Activated gamma-delta T cell treated with anti-CD3 and anti-CD28 coated beads, Interleukin-2, amount 50 U/mL, for 16 hours (primary cell): ENCODE results near the gene BRIP1.

ENCODE experiments used
- DNase-seq: peaks from one replicate; pipeline ENCODE4 v3.0.0-alpha.2; 2020; ENCODE audit warnings: low read depth

Gene BRIP1

DNA sequence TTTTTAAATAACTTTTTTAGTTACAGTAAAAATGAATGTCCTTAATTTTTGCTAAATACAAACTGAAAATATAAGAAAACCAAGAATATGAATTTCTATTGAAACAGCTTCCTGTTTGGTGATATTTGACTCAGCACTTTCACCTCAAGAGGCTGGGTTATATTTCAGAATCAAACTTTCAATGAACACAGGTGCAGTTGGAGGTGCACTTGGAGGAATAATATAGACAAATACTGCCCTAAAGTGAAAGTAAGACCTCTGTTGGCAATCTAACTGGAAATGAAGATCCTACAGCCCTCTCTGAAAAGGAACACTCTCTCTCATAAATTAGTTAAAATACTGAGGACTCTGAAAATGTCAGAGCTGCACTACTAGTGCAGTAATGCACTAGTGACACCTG, 106.2 kb downstream of the BRIP1 start:
- DNase-seq, result no peak

DNA sequence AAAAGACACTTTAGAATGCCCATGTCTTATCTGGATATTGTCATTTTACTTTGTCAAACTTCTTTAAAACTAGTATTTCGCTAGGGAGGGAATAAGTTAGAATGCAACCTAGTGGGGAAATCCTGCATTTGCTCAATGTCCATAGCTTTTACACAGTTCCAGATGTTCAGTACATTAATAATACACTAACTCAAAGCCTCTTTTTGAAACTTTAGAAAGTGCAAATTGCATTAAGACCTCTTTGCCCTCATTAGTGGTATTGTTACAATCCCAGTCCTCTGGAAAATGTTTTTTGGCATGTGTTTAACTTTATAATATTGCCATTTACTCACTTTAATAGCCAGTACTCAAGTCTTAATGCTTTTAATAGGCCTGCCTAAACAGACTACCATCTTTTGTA, 106.8 kb downstream of the BRIP1 start:
- DNase-seq, result no peak

DNA sequence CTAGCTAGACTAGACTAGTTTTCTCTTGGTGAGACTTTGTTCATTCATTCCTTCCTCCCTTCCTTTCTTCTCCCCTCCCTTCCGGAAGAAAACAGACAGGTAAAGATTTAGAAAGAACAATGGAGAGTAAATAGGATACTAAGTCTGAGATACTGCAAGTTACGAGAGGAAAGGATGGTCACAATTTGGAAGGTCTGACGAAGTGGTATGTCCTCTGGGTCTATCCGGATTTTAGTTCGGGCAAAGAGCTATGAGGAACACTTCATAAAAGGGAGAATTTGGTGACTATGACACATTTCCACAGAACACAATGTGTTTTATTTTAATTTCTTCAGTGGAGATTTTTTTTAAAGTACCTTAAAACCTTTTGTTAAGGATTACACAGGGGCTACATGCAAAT, 107.7 kb downstream of the BRIP1 start:
- DNase-seq, result no peak

DNA sequence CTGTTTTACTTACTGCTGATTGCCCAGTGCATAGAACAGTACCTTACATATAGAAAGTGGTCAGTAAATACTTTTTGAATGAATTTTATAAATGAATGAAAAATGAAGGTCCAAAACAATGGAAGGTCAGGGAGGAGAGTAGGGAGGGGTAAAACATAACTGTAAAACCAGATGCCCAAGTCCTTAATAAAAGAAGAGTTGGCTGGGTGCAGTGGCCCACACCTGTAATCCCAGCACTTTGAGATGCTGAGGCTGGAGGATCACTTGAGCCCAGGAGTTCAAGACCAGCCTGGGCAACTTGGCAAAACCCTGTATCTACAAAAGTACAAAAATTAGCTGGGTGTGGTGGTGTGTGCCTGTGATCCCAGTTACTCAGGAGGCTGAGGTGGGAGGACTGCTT, 108.2 kb downstream of the BRIP1 start:
- no peak for DNase-seq

DNA sequence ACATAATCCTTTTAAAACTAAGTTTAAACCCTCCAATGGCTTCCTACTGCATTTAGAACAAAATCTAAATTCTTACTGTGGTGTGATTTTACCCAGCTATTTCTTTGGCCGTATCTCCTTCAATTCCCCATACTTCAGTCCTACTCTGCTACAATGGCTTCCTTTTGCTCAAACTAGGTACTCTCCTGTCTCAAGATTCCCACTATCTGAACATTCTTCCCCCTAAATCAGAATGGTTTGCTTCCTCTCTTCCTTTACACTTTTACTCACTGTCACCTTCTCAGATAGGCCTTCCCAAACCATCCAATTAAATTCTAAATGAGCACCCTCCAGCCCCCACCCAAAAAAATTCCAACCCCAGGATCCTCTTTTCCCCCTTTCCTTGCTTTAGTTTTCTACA, 109.2 kb downstream of the BRIP1 start:
- no peak for DNase-seq

DNA sequence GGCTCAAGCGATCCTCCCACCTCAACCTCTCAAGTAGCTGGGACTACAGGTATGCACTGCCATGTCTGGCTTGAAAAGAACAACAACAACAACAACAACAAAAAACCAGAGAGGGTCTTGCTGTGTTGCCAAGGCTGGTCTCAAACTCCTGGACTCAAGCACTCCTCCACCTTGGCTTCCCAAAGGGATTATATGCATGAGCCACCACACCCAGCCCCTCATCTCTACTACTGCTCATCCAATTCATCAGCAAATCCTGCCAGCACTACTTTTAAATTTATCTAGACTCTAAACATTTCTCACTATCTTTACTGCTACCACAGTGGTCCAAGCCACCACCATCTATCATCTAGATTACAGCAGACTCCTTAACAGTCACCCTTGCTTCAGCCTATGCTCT, 109.6 kb downstream of the BRIP1 start:
- no peak for DNase-seq

DNA sequence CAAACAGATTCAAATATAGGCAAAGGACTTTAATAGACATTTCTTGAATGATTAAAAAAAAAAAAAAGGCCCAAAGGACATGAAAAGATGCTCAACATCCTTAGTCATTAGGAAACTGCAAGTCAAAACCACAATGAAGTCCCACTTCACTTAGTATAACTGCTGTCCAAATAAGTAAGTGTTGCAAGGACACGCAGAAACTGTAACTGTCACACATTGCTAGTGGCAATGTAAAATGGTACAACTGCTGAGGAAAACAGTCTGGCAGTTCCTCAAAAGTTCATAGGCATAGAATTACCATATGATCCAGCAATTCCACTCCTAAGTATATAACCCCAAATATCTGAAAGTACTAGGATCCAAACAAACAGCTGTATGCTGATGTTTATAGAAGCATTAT, 112.7 kb downstream of the BRIP1 start:
- no peak for DNase-seq

DNA sequence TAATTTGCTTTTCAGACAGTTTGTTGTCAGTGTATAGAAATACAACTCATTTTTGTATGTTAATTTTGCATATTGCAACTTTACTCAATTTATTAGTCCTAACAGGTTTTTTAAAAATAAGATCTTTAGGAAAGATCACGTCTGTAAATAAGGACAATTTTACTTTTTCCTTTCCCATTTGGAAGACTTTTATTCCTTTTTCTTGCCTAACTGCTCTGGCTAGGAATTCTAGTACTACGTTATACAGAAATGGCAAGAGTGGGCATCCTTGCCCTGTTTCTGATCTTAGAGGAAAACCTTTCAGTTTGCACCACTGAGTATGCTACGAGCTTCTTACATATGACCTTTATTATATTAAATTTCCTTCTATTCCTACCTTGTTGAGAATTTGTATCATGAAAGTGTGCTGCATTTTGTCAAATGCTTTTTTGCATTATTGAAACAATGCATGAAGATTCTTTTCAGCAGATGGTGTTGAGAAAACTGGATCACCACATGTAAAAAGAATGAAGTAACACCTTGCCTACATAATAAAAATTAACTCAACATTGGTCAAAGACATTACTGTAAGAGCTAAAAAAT, 113.4 kb downstream of the BRIP1 start:
- DNase-seq, result no peak

DNA sequence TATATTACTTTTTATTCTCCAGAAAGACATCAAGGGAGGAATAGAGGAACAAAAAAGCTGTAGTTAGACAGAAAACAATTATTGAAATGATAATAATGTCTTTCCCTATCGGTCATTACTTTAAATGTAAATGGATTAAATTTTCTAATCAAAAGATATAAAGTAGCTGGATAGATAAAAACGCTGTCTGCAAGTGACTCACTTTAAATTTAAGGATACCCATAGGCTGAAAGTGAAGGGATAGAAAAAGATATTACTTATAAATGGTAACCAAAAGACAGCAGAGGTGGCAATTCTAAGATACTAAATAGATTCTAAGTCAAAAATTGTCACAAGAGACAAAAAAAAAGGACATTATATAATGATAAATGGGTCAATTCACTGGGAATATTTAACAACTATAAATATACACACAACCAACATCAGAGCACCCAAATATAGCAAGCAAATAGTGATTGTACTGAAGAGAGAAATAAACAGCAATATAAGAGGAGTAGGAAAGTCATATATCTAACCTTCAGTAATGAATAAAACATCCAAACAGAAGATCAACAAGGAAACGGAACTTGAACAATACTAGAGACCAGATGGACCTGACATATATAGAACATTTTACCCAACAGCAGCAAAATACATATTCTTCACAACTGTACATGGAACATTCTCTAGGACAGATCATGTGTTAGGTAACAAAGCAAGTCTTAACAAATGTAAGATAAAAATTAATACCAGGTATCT, 116.9 kb downstream of the BRIP1 start:
- no peak for DNase-seq

DNA sequence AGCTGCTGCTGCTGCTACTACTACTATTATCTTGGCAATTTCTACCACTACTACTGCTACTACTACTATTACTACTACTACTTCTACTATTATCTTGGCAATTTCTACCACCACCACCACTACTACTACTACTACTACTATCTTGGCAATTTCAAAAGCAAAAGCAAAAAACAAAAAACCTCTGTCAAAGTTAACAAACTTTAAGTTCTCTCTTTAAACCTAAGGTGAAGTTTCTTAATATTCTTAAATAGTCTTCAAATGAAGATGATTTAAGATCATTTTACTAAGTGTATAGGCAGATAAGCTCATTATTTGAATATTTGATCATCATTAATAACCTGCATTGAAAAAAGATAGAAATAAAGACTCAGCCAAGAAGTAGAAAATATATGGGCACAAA, 118.5 kb downstream of the BRIP1 start:
- no peak for DNase-seq

DNA sequence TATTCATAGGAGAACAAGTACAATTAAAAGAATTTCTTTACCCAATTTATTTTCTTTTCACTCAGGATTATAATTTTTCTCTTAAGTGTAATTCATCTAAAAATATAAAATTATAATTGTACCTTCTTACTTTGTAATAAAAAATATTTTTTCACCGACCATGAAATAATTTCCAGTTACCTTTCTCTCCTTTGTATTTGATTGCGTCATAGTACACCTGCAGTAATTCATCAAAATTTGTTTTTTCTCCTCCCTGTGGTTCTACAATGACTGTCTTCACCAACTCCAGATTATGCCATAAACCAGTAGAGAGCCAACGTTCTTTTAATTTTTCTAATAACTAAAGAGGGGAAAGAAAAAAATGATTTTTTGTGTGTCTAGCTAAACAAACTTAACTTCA, 119.1 kb downstream of the BRIP1 start:
- no peak for DNase-seq

DNA sequence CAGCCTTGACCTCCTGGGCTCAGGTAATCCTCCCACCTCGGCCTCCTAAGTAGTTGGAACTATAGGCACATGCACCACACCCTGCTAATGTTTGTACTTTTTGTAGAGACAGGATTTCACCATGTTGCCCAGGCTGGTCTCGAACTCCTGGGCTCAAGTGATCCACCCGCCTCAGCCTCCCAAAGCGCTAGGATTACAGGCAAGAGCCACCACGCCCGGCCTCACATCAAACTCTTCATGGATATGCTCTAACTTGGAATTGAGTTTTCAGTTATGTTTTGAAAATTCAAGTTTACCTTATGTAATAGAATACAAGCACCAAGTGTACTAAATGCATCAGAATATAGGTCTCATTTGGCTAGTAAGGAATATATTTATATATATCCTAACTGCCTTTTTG, 119.6 kb downstream of the BRIP1 start:
- DNase-seq, result no peak

DNA sequence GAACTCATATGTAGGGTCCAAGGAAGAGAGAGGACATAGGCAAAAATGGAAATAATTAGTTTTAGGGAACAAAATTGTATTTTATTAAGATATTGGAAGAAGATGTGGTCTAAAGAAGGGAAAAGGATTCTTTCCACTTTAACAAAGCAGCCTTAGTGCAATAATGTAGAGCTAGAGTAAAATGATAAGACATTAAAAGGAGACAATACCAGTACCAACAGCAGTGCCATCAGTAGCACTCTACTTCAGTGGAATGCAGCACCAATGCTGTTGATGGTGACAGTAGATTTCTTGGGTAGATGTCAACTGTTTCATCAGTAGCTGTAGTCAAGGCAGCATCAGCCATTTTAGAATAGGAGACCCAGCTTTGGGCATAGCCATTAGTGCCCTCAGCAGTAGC, 124.3 kb downstream of the BRIP1 start:
- no peak for DNase-seq

DNA sequence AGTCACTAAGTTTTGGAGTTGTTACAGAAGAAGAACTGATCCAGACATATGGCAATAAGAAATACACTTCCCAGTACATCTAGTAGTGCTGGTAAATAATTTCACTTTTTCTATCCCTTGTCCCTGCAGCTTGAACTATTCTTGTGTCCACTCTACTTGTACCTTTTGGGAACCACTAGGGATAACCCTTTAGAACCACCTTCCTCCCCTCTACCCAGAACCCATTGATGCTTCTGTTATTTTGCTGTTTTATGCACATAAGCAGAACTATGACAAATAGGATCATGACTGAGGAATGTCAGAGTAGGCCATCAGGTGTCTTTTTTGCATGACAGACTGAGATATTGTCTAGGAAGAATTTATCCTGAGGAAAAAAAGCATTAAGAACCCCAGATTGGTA, 125.1 kb downstream of the BRIP1 start:
- DNase-seq, result no peak

DNA sequence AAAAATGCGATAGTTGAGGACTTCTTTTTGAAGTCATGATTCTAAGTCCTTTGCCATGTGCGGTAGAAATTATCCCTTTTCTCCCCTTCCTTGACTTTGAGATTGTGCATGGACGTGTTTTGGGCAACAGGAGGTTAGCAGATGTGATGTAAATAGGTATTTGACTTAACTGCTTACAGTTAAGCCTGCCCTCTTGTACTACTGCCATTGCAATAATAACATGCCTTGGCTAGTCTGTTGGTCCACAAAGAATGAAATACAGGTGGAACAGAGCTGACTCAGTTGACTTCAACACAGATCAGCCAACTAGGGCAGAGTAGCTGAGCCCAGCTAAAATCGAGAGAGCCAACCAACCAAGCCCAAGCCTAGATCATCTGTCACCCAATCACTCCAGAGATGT, 125.5 kb downstream of the BRIP1 start:
- DNase-seq, result no peak

DNA sequence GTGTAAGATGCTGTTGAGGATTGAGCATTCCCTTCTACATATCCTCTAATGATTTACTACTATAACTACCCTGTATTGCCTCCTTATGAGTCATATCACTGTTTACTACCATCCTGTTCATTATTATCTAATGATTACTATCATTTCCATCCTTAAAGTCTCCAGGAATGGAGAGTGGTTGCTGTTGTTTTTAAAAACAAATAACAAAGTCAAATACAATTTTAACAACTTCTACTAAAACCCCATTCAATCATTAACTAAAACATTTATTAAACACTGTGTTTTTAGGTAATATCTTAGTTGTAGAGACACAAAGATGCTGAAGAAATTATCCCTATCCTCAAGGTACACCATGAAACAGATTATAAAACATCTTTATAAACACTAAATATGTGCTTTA, 126.9 kb downstream of the BRIP1 start:
- DNase-seq, result no peak

DNA sequence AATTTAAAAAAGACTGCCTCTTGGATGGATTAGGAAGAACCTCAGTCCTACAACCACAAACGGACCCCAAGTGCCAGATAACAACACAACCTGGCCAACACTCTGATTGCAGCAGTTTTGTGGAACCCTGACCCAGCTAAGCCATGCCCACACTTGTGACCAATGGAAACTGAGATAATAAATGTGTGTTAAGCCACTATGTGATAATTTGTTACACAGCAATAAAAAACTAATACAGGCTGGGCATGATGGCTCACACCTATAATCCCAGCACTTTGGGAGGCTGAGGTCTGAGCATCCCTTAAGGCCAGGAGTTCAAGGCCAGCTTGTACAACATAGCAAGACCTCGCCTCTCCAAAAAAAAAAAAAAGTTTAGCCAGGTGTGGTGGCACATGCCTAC, 127.5 kb downstream of the BRIP1 start:
- DNase-seq, result no peak

DNA sequence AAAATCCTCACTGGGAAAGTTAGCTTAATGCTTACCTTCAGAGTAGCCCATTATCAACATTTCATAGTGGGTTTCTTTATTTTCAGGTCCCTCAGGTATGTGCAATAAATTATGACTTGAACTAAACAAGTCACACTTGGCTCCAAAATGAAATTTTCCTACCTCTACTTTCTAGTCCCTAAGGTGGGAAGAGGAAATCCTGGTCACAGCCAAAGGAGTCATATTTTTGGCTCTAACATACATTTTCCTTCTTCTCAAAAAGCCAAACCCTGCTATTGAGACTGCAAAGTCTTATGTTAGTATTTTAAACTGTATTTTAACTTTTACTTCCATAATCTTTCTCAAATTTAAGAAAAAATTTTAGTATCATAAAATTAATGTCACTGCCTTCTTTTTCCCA, 128.9 kb downstream of the BRIP1 start:
- no peak for DNase-seq

DNA sequence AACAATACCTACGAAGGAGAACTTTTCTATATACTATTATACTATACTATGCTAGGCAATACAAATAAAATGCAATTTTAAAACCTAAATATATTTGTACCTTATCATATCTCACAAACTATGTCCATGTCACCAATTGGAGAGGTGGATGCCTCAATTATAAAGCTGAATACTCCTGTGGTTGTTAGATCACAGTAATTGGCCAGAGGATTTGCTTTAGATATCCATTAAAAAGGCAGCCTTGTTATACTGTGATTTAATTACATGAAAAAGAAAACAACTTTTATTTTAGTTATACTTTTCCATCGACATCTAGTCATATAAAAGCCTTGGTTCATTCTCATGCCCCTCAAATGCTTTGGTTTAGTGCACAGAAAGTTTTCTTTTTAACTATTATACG, 129.3 kb downstream of the BRIP1 start:
- no peak for DNase-seq

DNA sequence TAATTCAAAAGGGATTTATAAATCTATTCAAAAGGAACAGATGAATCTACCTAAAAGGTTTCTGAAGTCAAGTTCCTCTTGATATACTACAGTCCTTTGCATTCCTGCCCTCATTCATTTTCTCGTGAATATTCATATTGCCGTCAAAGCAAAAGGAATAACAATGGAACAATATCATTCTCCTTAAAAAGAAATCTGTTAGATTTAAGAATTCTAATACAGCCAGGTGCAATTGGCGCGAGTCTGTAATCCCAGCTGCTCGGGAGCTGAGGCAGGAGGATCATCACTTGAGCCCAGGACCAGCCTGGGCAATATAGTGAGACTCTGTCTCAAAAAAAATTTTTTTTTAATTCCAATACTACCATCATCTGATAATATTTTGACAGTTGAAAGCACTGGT, 130.3 kb downstream of the BRIP1 start:
- DNase-seq, result no peak

DNA sequence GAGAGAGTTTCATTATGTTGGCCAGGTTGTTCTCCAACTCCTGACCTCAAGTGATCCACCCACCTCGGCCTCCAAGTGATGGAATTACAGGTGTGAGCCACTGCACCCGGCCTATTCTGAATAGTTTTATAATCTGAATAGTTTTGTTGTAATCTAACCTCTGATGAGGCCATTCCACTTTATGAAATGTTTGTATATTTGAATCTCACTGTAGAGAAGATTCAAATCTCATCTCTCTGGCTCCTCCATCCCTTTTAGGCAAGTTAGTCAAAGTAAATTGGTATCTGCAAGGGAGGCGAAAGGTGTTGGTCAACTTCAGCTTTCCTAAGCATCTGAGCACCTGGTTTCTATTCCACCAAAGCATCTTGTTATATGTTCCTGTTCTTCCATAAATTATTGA, 131.2 kb downstream of the BRIP1 start:
- DNase-seq, result no peak

DNA sequence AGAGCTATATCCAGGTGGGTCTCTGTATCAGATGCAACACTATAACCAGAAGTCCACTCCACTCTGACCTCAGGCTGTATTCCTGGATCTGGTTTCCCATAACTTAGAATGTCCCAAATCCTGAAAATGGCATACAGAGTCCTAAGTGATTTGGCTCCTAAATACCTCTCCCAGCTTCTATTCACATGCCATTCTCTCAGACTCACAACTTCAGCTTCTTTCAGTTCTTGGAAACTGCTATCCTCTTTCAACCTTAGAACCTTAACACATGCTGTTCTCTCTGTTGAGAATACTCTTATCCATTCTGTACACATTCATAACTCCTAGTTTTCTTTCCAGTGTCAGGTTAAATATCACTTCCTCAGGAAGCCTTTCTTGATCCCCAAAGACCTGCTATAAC, 132.0 kb downstream of the BRIP1 start:
- no peak for DNase-seq

DNA sequence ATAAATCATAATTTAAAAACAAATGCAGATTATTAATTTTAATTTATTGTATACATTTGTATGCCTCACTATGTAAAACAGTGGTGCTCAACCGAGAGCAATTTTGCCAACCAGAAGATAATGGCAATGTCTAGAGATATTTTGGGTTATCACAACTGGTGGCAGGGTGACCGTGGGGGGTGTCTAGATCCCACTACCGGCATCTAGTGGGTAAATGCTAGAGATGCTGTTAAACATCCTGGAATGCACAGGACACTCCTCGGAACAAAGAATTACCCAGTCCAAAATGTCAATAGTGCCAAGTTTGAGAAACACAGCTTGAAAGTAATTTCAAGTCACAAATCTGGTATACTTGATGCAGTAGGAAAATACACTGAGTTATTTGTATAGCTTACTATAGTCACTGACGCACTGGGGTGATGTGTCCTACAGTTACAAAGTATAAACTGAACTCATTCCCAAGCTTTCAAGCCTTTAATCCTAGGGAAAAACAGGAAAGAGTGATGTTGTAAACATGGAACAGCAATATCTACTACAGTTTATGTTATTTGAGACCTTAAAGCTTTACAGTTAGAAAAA, 133.5 kb downstream of the BRIP1 start:
- DNase-seq, result no peak

DNA sequence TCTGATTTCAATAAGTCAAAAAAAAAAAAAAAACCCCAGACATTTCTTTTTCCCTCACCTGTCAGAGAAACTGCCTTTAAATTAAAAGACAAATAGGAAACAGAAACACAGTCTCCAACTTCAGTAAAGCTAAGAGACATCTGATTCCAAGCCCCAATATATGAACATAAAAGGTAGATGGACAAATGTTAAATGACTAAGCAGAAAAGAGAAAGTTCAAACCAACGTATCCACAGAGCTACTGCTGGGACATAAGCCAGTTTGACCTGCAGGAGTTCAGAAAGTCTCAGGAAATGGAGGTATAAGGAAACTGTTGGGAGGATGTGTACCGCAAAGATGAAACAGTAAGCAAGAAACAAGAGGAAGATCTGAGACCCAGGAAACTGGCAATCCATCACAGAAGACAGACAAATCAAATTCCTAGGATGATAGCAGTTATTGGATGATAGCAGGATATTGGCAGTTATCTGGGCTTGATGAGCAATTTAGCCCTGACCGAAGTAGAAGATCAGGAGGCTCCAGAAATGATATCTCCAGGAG, 135.0 kb downstream of the BRIP1 start:
- no peak for DNase-seq
